SKM-1 (cell line): ENCODE results near the gene CRISPLD2.

Source experiments
- DNase-seq: peaks from one replicate; lab custom pipeline; 2025; ENCODE audit not compliant: unreplicated experiment; lab: John Stamatoyannopoulos, UW

Gene CRISPLD2

DNA sequence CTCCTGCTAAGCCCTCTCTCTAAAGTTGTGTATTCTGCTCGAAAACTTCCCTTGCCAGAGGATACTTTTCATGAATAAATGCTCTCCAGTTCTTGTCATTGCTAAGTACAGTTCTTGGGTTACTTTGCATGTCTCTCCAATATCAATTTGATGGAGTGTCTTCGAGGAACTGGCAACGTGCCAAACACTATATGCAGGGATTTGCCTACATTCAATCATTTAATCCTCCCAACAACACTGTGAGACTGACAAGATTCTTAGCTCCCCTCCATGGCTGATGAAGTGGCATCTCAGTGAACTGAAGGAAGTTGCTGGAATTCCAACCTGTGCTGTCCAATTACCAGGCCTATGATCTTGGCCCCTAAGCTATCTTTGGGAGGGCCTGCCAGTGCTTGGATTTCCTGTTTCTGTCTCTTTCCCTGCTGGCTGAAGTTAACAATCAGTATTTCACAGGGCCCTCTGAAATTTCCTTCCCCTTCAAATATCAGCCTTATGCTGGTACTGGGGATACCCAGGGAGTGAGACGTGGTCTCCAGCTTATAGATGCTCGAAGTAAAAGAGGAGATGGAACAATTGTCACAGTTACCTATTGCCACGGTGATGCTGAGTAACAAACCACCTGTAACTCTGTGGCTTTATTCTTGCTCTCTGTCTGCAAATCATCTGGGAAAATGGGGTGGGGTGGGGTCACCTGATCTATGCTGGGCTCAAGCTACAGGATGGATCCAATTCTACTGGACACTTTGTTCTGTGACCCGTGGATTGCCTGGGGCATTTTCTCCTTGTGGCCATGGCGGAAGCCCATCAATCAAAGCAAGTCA is 19.4 kb upstream of the CRISPLD2 start:
- DNase-seq = no peak

DNA sequence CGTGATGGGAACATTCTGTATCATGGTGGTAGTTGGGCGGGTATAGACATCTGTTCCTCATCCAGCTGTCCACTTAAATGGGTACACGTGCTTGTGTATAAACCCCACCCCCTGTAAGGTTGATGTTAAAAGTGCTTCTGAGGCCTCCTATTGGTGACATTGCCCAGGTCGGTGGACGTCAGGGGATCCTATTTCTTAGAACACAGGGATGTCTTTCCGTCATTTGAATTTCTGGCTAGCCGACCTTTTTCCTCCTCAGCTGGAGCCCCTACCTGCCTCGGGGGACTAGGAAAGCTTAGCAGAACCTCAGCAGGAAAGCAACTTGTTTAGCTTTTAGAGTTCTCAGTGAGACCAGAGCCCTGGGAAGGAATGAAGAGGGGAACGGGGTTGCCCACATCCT is 16.6 kb upstream of the CRISPLD2 start:
- no peak for DNase-seq

DNA sequence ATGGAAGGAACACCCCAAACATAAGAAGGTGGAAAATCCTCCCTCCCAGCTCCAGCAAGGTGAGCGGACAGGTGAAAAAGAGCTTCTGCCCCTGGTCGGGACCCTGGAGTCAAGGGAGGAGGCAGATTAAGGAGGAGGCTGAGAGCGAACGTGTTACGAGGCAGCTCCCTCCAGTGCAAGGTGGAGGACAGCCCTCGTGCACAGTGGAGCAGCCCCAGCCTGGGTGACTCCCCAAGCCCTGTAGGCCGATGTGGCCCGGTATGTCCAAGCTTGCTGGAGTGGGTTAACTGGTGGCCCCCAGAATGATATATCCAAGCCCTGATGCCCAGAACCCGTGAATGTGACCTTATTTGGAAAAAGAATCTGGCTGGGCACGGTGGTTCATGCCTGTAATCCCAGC is 15.5 kb upstream of the CRISPLD2 start:
- no peak for DNase-seq

DNA sequence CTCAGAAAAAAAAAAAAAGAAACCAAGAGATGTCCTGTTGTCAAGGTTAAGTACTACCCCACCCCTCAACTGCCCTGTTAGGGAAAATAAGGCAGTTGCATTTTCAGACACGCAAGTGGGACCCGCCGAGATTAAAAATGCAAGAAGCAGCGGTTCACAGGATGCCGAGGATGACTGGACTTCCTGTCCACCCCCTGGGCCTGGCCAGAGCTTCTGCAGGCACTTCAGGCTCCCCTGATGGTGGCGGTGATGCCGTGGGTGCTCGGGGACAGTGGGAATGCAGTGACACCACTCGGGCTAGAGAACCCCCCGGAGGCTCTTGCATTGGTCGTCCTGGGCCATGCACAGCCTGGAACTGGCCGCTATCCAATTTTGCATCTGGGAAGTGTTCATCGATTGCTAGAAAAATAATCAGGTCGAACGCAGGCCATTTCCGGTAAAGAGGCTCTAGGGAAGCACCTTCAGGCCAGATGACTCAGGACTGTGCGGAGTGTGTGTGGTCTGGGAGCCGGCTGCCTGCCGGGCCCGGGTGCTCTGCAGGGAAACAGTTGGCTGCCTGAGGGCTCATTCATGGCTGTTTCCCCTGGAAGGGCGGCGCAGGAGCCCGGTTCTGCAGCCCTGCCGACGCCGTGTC is 13.4 kb upstream of the CRISPLD2 start:
- DNase-seq = peak; percentile 85

DNA sequence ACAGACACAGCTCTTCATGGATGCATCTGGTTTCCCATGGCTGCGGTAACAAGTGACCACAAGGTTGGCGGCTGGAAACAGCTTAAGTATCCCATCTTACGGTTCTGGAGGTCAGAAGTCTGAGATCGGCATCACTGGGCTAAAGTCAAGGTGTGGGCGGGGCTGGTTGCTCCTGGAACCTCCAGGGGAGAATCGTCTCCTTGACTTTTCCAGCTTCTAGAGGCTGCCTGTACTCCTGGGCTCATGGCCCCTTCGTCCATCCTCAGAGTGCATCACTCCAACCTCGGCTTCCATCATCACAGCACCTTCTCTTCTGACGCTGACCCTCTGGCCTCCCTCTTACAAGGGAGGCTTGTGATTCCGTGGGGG is 12.9 kb upstream of the CRISPLD2 start:
- DNase-seq = no peak

DNA sequence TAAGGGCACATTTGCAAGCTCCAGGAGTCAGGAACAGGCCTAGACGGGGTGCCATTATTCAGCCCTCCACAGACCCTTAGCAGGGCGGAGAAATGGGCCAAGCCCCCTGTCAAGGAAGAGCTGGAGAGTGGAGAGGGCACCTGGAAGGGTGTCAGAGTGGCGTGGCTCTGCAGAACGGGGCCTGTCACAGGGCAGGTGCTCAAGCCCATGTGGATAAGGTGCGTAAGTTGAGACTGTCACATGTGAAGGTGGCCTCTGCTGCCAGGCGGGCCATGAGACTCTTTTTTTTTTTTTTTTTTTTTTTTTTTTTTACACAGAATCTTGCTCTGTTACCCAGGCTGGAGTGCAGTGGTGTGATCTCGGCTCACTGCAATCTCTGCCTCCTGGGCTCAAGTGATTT is 12.0 kb upstream of the CRISPLD2 start:
- DNase-seq = no peak

DNA sequence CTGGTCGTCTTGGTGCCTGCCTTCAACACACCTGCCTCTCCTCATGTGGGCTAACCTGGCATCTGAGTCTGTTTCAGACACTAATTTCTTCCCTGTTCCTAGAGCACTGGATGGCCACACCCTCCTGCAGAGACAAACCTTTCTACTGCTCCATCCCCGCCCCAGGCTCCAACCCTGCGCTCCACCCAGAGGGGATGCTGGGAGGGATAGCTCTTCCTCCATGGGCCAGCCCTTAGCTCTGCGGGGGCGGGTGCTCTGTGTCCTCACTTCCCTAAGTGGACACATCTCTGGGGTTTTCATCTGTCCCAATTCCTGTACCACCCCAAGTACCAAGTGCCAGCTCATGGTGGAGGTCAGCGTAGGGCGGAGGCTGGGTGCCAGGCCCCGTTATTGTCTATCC is 11.0 kb upstream of the CRISPLD2 start:
- DNase-seq = no peak

DNA sequence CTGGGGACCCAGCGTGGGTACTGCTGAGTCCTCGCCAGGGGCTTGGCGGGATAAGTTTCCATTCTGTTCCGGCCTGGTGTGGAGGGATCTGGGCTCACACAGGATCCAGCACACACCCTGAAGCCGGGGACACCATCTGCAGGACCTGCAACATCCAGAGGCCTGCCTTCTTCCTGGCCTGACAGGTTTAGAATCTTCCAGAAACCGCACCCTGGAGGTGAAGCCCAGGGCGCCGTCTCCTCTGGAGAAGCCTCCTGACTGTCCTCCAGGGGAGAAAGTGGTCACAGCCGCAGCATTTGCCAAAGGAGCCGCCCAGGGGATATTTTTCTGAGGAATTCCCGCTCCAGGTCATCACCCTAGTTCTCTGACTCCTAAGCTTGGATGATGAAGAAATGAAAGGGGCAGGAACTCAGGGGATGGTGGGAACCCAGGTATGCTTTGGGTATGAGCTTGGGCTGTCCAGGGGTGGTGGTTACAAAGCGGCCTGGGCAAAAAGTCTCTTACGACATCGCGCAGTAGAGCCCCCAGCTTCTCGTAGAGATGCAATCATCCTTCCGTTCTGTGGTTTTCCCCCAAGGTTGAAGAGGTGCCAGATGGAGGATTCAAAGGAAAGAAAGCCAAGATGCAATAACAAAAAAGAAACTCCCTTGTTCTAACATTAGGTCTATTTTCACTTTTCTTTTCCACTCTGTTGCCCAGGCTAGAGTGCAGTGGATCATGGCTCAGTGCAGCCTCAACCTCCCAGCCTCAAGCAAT is 9.1 kb upstream of the CRISPLD2 start:
- peak; percentile 86 for DNase-seq

DNA sequence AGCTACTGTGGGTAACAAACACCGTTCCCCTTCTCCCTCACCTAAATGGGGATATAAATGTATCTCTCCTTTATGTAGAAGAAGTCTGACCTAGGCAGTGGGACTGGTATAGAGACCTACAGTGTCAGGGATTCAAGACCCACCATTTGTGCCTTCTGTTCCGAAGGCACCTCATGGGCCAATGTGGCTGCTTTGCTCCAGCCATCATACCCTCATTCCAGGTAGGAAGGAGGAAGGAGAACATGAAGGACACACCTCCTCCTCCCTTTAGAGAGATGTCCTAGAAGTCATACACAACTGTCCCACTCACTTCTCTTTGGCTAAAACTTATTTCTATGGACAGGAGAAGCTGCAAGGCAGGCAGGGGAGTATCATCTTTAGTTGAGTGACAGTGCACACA is 8.3 kb upstream of the CRISPLD2 start:
- DNase-seq = no peak

DNA sequence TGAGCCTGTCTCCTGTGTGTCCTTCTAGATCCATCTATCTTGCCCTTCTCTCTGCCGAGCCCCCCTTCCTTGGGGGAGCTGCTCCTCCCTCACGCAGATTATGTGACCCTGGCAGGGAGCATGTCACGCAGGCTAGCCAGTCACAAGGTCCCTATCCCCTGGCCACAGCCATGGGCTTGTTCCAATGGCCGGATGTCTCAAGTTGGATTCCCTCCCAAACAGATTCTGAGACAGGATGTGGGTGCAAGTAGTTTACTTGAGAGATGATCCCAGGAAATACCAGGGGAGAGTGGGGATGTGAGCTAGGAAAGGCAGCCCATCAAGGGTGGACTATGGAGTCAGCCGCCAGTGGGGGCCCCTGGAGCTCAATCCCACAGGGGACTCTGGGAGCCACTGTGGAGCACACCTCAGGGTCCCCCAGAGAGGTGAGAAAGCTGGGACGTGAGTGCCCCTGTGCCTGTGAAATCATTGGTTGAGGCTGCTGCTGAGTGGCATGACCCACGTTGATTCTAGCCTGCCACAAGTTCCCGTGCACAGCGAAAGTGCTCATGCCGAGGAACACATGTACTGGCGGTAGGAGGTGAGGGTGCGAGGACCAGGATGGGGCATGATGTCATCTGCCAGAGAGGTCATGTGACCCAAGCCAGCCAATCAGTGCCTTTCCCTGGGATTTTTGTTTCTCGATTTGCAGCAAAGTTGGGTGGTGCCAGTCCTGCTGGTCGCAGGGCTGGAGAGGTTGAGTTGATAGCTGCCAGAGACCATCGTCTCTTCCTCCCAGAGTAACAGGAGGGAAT is 6.4 kb upstream of the CRISPLD2 start:
- no peak for DNase-seq

DNA sequence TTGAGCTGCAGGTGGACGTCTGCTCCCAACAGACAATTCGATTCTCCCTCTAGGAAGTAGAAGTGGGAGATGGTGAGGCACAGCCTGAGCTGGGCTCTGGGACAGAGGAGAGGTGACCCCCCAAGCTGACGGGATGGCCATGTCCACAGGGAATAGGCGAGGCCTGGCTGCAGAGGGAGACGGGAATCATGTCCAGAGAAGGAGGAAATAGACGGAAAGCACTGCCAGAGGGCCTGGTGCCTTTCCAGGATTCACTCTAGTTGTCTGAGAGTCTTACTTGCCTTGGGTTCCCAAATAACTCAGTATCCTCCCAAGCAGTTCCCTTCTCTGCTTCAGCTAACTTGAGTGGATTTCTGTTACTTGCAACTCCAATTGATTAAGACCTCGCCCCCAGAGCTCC is 4.3 kb upstream of the CRISPLD2 start:
- DNase-seq = no peak

DNA sequence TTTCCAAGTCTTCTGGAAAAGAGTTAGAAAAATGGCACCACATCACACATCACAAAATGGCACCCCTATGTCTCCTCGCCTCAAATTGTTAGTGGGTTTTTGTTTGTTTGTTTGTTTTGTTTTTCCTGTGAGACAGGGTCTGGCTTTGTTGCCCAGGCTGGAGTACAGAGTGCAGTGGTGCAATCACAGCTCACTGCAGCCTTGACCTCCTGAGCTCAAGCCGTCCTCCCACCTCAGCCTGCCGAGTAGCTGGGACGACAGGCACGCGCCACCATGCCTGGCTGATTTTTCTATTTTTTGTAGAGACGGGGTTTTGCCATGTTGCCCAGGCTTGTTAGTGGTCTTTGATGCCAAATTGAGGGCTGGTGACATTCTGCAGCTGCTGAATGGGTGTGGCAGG is 3.8 kb upstream of the CRISPLD2 start:
- DNase-seq = no peak

DNA sequence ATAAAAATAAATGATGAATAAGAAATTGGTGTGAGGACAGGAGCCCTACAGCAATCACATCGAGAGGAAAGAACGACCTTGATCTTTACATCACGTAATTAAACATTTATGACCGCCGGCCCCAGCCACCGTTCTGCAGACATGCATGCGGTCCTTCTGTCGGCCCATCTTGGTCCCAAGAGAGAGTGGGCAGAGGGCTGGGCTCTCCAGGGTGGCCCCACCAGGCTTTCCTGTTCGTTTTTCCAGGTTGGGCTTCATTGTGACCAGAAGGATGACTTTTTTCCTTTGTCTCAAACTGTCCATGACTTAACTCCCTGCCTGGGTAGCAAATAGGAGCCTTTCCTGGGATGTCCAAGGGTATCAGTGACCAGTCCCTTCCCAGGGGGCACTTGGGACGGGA is 3.3 kb upstream of the CRISPLD2 start:
- DNase-seq = no peak

DNA sequence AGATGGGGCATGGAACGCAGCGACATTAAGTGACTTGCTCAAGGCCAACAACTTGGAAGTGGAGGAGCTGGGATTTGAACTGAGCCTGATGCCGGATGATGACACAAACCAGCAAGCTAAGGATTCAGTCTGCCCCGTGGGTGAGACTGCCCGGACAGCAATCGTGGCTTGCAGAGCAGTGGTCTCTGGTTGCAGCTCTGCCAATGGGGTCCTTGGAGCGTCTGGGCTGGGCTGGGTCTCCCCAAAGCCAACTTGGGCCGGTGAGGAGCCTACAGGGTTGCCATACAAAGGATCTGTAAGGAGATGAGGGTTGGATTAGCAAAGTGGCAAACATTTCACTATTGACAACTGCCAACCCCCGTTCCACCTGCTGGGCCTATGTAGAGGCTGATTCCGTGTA is 2.6 kb upstream of the CRISPLD2 start:
- no peak for DNase-seq

DNA sequence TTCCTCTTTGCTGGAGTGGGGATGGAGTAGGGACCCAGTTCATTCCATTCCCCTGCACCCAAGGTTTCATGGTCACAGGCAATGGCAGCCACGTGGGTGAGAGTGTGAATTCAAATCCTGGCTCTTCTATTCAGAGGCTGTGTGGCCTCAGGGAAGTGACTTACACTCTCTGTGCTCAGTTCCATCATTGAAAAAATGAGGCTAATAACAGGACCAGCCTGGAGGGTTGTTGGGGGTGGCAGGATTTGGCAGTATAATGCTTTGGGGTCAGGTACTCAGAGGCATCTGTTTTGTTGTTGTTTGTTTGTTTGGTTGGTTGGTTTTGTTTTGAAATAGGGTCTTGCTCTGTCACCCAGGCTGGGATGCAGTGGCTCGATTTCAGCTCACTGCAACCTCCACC is 2.2 kb upstream of the CRISPLD2 start:
- DNase-seq = no peak

DNA sequence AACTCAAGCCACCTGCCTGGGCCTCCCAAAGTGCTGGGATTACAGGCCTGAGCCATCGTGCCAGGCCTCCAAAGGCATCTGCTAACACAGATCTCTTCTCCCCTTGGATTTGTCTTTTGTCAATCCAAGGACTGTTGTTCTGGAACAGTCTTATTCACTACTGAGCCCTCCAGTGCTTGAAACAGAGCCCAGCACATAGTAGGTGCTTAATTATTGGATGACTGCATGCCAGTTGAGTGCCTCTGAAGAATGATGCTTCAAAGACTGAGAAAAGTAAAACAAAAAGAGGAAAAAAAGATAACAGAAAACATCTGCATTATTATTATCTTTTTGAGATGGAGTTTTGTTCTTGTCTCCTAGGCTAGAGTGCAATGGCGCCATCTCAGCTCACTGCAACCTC is 1.7 kb upstream of the CRISPLD2 start:
- DNase-seq = no peak

DNA sequence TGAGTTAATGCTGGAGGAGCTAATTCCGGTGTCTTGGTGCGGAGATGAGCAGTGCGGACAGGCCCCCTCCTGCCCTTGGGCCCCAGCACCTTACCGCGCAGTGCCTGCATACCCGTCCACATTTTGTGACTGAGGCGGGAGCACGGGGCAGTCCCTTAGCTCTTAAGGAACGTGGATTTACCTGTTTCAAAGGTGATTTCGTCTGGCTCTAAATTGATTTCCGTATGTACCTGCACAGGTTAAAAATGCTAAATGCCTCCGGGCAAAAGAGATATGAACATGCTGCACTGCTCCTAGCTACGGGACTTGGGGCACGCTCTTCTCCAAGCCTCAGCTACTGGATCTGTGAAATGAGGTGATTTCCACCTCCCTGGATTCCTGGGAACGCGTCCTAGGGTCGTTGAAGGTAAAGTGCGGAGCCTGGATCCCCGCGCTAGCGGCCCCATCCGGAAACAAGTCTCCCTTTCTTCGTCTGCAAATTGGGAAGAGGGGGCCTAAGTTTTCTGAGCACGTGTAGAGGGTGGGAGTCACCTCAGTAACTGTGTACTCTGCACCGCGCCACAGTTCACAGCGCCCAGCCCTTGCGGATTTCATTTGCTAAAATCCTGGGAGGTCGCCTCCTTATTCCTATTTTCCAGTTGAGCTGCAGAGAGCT is 669 bp upstream of the CRISPLD2 start:
- no peak for DNase-seq

DNA sequence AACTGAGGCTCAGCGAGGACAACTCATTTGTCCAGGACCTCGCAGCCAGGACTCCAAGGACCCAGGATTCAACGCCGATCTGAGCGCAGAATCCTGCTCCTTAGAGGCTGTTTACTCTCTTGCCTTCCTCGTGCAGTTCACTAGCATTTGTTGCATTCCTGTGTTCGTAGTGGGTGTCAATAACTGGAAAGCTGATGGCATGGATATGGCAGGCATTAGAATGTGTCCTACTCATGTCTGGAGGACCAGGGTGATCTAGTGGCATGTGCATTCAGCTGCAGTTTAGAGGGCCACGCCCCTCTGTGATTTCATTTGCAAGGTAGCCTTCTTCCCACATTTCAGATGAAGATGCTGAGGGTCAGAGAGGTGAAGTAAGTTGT is 510 bp downstream of the CRISPLD2 start:
- DNase-seq = no peak

DNA sequence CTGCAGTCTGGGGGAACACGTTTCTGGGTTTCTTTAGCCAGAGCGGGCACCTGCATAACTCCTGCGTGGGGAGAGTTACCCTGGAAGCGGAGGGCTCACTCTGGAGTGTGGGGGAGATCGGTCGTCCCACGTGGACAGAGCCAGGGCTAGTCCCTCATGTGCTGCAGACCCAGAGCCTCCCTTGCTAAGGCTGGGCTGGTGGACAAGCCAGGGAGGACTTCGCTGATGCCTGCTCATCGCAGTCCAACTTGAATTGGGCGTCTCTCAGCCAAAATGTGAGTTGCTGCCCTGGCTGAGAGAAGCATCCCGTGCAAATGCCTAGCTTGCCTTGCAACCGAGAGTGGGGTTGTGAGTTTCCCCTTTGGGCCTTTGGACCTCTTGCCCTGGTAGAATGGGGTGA is 986 bp downstream of the CRISPLD2 start:
- no peak for DNase-seq

DNA sequence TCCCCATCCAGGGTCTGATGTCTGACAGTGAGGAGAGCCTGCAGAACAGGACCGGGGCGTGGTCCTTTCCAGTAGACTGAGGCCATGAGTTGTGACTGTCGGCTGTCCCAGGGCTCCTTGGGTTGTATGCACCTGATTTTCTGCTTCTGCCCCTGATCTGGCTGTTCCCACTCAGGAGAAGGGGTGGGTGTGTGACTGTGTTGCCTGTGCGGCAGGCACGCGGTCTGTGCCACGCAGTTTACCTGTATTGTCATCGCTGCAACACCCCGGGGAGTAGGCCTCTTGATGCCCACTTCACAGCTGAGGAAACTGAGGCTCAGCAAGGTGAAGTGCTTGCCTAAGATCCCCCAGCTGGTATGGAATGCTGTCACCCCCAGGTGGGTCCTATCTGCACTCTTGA is 1.4 kb downstream of the CRISPLD2 start:
- no peak for DNase-seq
